NCI-H460 (cell line): ENCODE data around the gene DCC. TPM values are rescaled to one million over a fixed set of nuclear protein-coding genes. Genes with fewer than 3 reads are reported as not detected.

Experiments used
- DNase-seq: peaks from one replicate; pipeline ENCODE4 v3.0.0-alpha.2; 2016; ENCODE audit warnings: low read depth; ENCODE audit errors: extremely low read depth
- total RNA-seq: library from RNA; depleted of rRNA; stranded (reverse); fragments of >200 nt; shearing (Covaris generic); gene quantifications from 2 replicates; pipeline ENCODE4 v1.2.3, GENCODE V29; 2014

The DCC gene
- total RNA-seq, 1 experiment from 2014 or later = 0.05 TPM

GRCh38 chr18:52995875-52996274 is 655.9 kb downstream of the DCC start:
- no peak for DNase-seq

GRCh38 chr18:52999633-53000032 is 659.6 kb downstream of the DCC start:
- DNase-seq = no peak

GRCh38 chr18:53004798-53005197 is 664.8 kb downstream of the DCC start:
- DNase-seq = no peak

GRCh38 chr18:53018791-53019190 is 678.8 kb downstream of the DCC start:
- DNase-seq = no peak

GRCh38 chr18:53025247-53025646 is 685.2 kb downstream of the DCC start:
- no peak for DNase-seq

- no peak for DNase-seq
Measured at GRCh38 chr18:53028565-53028964, 688.6 kb downstream of the DCC start.

GRCh38 chr18:53033128-53033527 is 693.1 kb downstream of the DCC start:
- no peak for DNase-seq

- no peak for DNase-seq
Measured at GRCh38 chr18:53038608-53039007, 698.6 kb downstream of the DCC start.

- DNase-seq = no peak
Measured at GRCh38 chr18:53040286-53040685, 700.3 kb downstream of the DCC start.

- no peak for DNase-seq
Measured at GRCh38 chr18:53056064-53056463, 716.1 kb downstream of the DCC start.

- DNase-seq = no peak
Measured at GRCh38 chr18:53070788-53071187, 730.8 kb downstream of the DCC start.

GRCh38 chr18:53080687-53081086 is 740.7 kb downstream of the DCC start:
- no peak for DNase-seq

- no peak for DNase-seq
Measured at GRCh38 chr18:53093636-53094035, 753.6 kb downstream of the DCC start.

GRCh38 chr18:53101536-53102105 is 761.6 kb downstream of the DCC start:
- no peak for DNase-seq

- DNase-seq = no peak
Measured at GRCh38 chr18:53114441-53114840, 774.4 kb downstream of the DCC start.

GRCh38 chr18:53115876-53116585 is 776.0 kb downstream of the DCC start:
- DNase-seq = no peak

GRCh38 chr18:53117851-53118250 is 777.9 kb downstream of the DCC start:
- DNase-seq = no peak

- no peak for DNase-seq
Measured at GRCh38 chr18:53126210-53126609, 786.2 kb downstream of the DCC start.

GRCh38 chr18:53131001-53131400 is 791.0 kb downstream of the DCC start:
- no peak for DNase-seq

GRCh38 chr18:53134711-53135110 is 794.7 kb downstream of the DCC start:
- no peak for DNase-seq

- no peak for DNase-seq
Measured at GRCh38 chr18:53135654-53136053, 795.7 kb downstream of the DCC start.

GRCh38 chr18:53139746-53140500 is 799.9 kb downstream of the DCC start:
- DNase-seq = no peak
